ENCODE data around the gene TEX14. TPM values are rescaled to one million over a fixed set of nuclear protein-coding genes. Genes with fewer than 3 reads are reported as not detected.

The TEX14 gene
- total and polyA plus RNA-seq, 9 donors, result 0.11 to 1.0 (median 0.34) TPM

DNA sequence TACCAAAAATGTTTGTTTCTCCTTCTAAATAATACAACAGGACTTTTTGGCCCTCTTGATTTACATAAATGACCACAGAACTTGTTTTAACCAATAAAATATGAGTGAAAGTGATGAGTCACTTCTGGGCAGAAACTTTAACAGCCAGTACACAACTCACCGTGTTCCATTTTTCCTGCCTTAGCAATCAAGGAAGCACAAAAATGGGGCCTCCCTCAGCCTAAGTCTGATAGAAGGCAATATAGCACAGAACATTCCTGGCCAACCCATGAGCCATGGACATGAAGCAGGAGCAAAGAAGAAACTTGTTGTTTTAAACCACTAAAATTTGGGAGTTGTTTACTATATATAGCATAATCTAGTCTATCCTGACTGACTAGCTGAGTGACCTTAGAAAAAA, 116.3 kb downstream of the TEX14 start:
- Histone ChIP-seq H3K9me3 (no peaks in the 10 kb centered on the region), H3K27ac (no peak overlapping the region), H3K27me3 (no peaks in the 10 kb centered on the region), H3K4me1 (ENCODE audit: insufficient read depth) (no peaks in the 10 kb centered on the region), H3K4me3 (no peak overlapping the region), H3K36me3 (no peaks in the 10 kb centered on the region)
- no peak for DNase-seq
- intact Hi-C loops (cut with DNase I), result no loop called here
- TF ChIP-seq EP300 (IDR thresholded peaks at IDR 0.05), result no peak
- TF ChIP-seq, protein P1, sequence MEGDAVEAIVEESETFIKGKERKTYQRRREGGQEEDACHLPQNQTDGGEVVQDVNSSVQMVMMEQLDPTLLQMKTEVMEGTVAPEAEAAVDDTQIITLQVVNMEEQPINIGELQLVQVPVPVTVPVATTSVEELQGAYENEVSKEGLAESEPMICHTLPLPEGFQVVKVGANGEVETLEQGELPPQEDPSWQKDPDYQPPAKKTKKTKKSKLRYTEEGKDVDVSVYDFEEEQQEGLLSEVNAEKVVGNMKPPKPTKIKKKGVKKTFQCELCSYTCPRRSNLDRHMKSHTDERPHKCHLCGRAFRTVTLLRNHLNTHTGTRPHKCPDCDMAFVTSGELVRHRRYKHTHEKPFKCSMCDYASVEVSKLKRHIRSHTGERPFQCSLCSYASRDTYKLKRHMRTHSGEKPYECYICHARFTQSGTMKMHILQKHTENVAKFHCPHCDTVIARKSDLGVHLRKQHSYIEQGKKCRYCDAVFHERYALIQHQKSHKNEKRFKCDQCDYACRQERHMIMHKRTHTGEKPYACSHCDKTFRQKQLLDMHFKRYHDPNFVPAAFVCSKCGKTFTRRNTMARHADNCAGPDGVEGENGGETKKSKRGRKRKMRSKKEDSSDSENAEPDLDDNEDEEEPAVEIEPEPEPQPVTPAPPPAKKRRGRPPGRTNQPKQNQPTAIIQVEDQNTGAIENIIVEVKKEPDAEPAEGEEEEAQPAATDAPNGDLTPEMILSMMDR (IDR thresholded peaks at IDR 0.05), result no peak
- no peak for TF ChIP-seq POLR2A (IDR thresholded peaks at IDR 0.05)
- 13 to 23% (median 14%) methylated on average over 1 of the region's 1 CpG for WGBS, 3 donors

DNA sequence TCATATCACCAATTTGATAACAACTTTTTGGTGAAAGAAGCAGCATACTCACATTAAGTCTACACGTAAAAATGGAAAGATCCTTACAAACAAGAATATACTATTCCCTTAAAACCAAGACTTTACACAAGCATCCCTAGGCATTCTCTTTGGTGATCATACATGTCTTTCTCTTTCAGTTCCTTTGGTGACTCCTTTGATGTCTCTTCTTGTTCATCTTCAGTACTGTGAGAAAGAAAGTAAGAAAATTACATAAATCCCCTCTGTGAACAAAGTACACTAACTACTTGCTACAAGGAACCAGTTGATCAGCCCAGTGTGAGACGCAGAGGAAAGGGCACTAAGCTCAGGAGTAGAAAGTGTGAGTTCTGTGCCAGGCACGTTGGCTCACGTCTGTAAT, 117.8 kb downstream of the TEX14 start:
- DNase-seq, result no peak
- TF ChIP-seq EP300 (IDR thresholded peaks at IDR 0.05) (no peak), POLR2A (IDR thresholded peaks at IDR 0.05) (no peak)
- TF ChIP-seq, protein P1 (IDR thresholded peaks at IDR 0.05), result no peak
- Histone ChIP-seq H3K4me3 (no peak overlapping the region), H3K27ac (no peak overlapping the region), H3K36me3 (no peaks in the 10 kb centered on the region), H3K27me3 (no peaks in the 10 kb centered on the region), H3K9me3 (no peaks in the 10 kb centered on the region), H3K4me1 (ENCODE audit: insufficient read depth) (no peaks in the 10 kb centered on the region)
- 76 to 83% (median 80%) methylated on average over 4 of the region's 4 CpGs for WGBS, 3 donors
- intact Hi-C loops (cut with DNase I), result no loop called here

DNA sequence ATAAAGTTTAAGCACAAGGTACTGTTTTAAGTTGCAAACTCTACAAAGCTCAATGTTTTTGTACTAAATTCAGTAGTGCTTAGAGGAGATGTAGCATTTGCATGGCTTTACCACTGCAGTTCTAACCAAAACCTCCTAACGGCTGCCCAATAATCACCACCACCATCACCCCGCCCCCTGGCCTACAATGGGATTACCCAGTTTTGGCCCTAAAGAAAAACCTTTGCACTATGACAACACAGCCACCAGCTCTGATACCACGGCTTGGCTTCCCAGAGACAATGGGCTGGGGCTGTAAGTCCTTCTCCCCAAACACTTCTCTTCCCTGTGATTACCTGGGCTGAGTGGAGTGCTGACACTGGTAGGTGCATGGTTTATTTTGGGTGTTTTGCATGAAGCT, 119.0 kb downstream of the TEX14 start:
- Histone ChIP-seq H3K4me3 (no peak overlapping the region), H3K4me1 (ENCODE audit: insufficient read depth) (no peaks in the 10 kb centered on the region), H3K27me3 (no peaks in the 10 kb centered on the region), H3K36me3 (no peaks in the 10 kb centered on the region), H3K27ac (no peak overlapping the region), H3K9me3 (no peaks in the 10 kb centered on the region)
- 85 to 92% (median 88%) methylated on average over 3 of the region's 3 CpGs for WGBS, 3 donors
- intact Hi-C loops (cut with DNase I), result no loop called here
- TF ChIP-seq, protein P1 (IDR thresholded peaks at IDR 0.05), result no peak
- TF ChIP-seq EP300 (IDR thresholded peaks at IDR 0.05), result no peak
- TF ChIP-seq POLR2A (IDR thresholded peaks at IDR 0.05), result no peak
- DNase-seq, result no peak

DNA sequence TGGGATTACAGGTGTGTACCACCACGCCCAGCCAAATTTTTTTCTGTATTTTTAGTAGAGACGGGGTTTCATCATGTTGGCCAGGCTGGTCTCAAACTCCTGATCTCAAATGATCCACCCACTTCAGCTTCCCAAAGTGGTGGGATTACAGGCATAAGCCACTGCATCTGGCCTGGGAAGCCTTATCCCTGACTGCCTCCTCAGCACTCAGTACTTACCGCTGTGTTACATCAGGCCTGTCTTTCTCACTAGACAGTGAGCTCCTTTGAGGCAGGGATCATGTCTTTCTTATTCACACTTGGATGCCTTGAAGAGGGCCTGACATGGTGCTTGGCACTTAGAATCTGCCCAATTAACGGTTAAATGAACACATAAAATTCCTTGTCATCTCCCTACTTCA, 121.1 kb downstream of the TEX14 start:
- TF ChIP-seq, protein P1 (IDR thresholded peaks at IDR 0.05), result no peak
- TF ChIP-seq POLR2A (IDR thresholded peaks at IDR 0.05) (no peak), EP300 (IDR thresholded peaks at IDR 0.05) (no peak)
- no peak overlapping the region for H3K27ac ChIP-seq
- no peak for DNase-seq
- H3K4me1 ChIP-seq (ENCODE audit: insufficient read depth), result no peaks in the 10 kb centered on the region
- intact Hi-C loops (cut with DNase I), result no loop called here
- WGBS, 3 donors, result 93 to 96% (median 94%) methylated on average over 4 of the region's 4 CpGs
- H3K27me3 ChIP-seq, result no peaks in the 10 kb centered on the region
- no peaks in the 10 kb centered on the region for H3K9me3 ChIP-seq
- H3K36me3 ChIP-seq, result no peaks in the 10 kb centered on the region
- H3K4me3 ChIP-seq, result no peak overlapping the region

DNA sequence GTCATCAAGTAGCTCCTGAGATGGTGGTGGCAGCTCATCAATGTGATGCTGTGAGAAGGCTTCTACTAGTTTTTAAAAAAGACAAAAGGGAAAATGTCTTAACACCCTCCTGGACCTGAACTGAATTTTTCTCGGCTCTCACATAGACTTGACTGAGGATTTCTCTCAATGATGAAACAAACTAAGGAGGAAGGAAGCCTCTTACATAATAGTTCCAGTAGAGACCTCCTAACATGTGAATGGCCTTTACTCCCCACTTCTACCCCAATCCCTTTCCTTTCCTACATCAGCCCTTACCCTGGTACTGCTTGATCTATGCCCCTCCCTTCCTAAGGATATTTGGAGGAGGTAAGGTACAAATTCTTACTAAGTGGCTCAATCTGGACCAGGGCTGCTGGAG, 122.6 kb downstream of the TEX14 start:
- Histone ChIP-seq H3K27ac (no peak overlapping the region), H3K36me3 (no peaks in the 10 kb centered on the region), H3K27me3 (no peaks in the 10 kb centered on the region), H3K4me3 (no peak overlapping the region), H3K4me1 (ENCODE audit: insufficient read depth) (no peaks in the 10 kb centered on the region), H3K9me3 (no peaks in the 10 kb centered on the region)
- TF ChIP-seq EP300 (IDR thresholded peaks at IDR 0.05) (no peak), POLR2A (IDR thresholded peaks at IDR 0.05) (no peak)
- TF ChIP-seq, protein P1 (IDR thresholded peaks at IDR 0.05), result no peak
- intact Hi-C loops (cut with DNase I), result no loop called here
- 80 to 93% (median 89%) methylated on average over 1 of the region's 1 CpG for WGBS, 3 donors
- no peak for DNase-seq

Data from ovary (tissue), 9 donors.